KOPT-K1 (cell line): ENCODE data around the gene DOCK1.

Source experiments
- H3K27ac ChIP-seq: fragments of 200-600 bp; sonication (generic); 2 replicates; pipeline ENCODE4 v1.5.1; 2016; ENCODE audit warnings: antibody characterized with exemption, mild to moderate bottlenecking, low read depth, low read length; ENCODE audit not compliant: poor library complexity, severe bottlenecking
- H3K36me3 ChIP-seq: fragments of 200-600 bp; sonication (generic); 2 replicates; pipeline ENCODE4 v1.5.1; 2017; ENCODE audit warnings: antibody characterized with exemption, mild to moderate bottlenecking, low read length, moderate library complexity; ENCODE audit not compliant: insufficient read depth
- H3K9me3 ChIP-seq: fragments of 200-600 bp; sonication (generic); 2 replicates; pipeline ENCODE4 v1.5.1; 2017; ENCODE audit warnings: antibody characterized with exemption, low read length, mild to moderate bottlenecking; ENCODE audit not compliant: insufficient read depth, poor library complexity, severe bottlenecking

DOCK1 gene

GRCh38 chr10:127216274-127216673 is 311.0 kb downstream of the DOCK1 start:
- Histone ChIP-seq H3K36me3 (no peaks in the 10 kb centered on the region), H3K9me3 (no peaks in the 10 kb centered on the region), H3K27ac (no peak overlapping the region)

GRCh38 chr10:127216786-127217185 is 311.6 kb downstream of the DOCK1 start:
- Histone ChIP-seq H3K9me3 (no peaks in the 10 kb centered on the region), H3K36me3 (no peaks in the 10 kb centered on the region), H3K27ac (no peak overlapping the region)

DNA sequence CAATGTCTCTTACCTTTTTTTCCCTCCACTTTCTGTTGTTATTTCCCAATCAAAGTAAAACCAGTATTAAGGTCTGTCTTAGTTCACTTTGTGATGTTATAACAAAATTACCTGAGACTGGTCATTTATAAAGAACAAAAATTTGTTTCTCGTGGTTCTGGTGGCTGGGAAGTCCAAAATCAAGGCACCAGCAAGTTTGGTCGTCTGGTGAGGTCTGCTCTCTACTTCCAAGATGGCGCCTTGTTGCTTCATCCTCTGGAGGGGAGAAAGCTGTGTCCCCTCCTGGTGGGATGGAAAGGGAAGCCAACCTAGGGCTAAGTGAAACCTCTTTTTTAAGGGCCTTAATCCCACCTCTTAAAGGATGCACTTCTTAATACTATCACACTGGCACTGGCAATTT is 313.4 kb downstream of the DOCK1 start:
- Histone ChIP-seq H3K36me3 (no peaks in the 10 kb centered on the region), H3K9me3 (no peaks in the 10 kb centered on the region), H3K27ac (no peak overlapping the region)

- no peaks in the 10 kb centered on the region for H3K36me3 ChIP-seq
- no peak overlapping the region for H3K27ac ChIP-seq
- no peaks in the 10 kb centered on the region for H3K9me3 ChIP-seq
These were observed 316.1 kb downstream of the DOCK1 start for GRCh38 chr10:127221281-127221680.

GRCh38 chr10:127227027-127227426 is 321.8 kb downstream of the DOCK1 start:
- Histone ChIP-seq H3K9me3 (no peaks in the 10 kb centered on the region), H3K27ac (no peak overlapping the region), H3K36me3 (no peaks in the 10 kb centered on the region)

DNA sequence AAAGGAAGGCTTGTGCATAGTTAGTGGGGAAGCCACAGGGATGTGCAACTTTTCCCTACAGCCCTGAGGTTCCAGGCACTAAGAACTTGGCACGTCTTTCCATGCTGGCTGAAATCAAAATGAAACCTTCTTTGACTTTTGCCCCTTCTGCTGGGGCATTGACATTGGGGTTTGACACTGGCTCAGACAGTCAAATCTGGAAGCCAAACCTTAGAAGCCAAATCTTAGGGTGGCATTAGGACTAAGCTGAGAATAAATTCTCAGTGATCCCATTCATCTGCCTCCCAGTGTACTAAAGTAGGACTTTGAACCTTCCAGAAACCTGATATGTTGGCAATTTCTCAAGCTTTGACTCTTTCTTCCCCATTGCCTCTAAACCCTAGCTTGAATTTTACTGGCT is 322.4 kb downstream of the DOCK1 start:
- no peak overlapping the region for H3K27ac ChIP-seq
- H3K9me3 ChIP-seq: no peaks in the 10 kb centered on the region
- no peaks in the 10 kb centered on the region for H3K36me3 ChIP-seq

GRCh38 chr10:127228195-127228787 is 323.1 kb downstream of the DOCK1 start:
- Histone ChIP-seq H3K27ac (no peak overlapping the region), H3K9me3 (no peaks in the 10 kb centered on the region), H3K36me3 (no peaks in the 10 kb centered on the region)

DNA sequence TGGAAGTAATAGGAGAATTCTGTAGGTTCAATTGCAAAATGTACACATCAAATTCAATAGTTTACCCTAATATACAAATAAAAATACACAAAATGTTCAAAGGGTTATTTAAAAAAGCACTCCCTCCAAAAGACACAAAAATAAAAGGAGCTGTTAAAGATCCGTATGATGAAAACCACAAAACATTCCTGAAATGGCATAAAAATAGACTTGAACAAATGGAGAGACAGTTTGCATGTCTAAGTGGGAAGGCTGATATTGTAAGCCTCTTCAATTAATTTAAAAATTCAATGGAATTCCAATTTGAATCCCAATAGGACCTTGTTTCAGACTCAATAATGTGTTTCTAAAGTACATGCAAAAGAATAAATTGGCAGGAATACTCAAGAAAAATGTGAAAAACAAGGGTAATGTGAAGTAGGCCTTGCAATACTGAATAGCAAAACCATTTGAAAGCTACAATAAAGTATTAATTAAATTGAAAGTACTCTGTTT is 329.1 kb downstream of the DOCK1 start:
- no peaks in the 10 kb centered on the region for H3K9me3 ChIP-seq
- H3K27ac ChIP-seq: no peak overlapping the region
- no peaks in the 10 kb centered on the region for H3K36me3 ChIP-seq

DNA sequence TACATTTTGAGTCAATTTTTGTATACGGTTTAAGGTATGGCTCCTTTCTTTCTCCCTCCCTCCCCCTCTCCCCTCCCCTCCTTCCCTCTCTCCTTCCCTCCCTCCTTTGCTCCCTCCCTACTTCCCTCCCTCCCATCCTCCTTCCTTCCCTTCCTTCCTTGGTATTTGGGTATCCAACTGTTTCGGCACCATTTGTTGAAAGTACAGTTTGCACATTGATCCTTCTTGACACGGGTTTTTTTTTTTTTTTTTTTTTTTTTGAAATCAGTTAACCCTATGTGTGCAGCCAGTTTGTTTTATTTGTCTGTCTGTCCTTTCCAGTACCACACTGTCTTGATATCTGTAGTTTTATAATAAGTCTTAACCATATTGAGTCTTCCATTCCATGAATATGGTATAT is 331.0 kb downstream of the DOCK1 start:
- Histone ChIP-seq H3K9me3 (no peaks in the 10 kb centered on the region), H3K36me3 (no peaks in the 10 kb centered on the region), H3K27ac (no peak overlapping the region)

- no peaks in the 10 kb centered on the region for H3K9me3 ChIP-seq
These were observed 337.7 kb downstream of the DOCK1 start for GRCh38 chr10:127242914-127243313.

GRCh38 chr10:127243490-127244272 is 338.5 kb downstream of the DOCK1 start:
- H3K9me3 ChIP-seq: no peaks in the 10 kb centered on the region
- H3K36me3 ChIP-seq: no peaks in the 10 kb centered on the region
- no peak overlapping the region for H3K27ac ChIP-seq

More at GRCh38 chr10:127242914-127243313, 337.7 kb downstream of the DOCK1 start:
- H3K27ac ChIP-seq: no peak overlapping the region
- no peaks in the 10 kb centered on the region for H3K36me3 ChIP-seq

DNA sequence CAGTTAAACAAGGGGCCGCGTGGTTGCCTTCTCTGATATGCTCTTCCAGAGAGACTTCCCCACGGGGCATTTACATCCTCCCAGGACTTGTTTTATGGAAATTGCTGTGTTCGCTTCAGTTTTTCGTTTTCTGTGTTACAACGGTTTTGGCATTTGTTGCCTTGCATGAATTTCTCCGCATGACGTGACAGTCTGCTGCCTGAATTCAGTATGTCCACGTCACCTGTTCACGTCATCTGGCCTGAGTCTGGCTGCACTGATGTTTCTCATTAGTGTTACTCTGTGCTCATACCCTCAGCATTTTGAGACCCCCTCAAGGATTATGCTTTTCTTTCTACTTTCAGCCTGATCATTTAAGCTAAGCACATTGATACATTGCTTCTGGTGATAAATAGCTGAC is 340.2 kb downstream of the DOCK1 start:
- H3K36me3 ChIP-seq: no peaks in the 10 kb centered on the region
- no peak overlapping the region for H3K27ac ChIP-seq
- no peaks in the 10 kb centered on the region for H3K9me3 ChIP-seq

DNA sequence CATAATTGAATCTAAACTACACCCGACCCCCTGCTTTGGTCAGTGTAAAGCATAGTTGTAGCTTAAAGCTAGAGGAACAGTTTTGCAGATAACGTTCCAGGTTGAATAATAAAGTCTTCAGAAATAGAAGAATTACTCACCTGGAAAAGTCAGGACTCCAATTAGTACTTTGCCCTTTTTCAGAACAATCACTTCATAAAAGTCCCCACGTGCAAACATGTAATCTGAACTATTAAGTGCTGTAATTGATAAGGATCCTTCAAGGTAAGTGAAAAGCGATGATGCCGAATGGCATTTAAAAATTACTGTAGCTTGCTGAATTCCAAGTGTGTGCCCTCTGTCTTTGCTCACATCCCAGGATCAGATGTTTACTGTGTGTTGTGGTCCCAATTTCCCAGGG is 344.8 kb downstream of the DOCK1 start:
- no peaks in the 10 kb centered on the region for H3K9me3 ChIP-seq
- no peaks in the 10 kb centered on the region for H3K36me3 ChIP-seq

GRCh38 chr10:127252818-127253217 is 347.6 kb downstream of the DOCK1 start:
- Histone ChIP-seq H3K36me3 (no peaks in the 10 kb centered on the region), H3K27ac (no peak overlapping the region), H3K9me3 (no peaks in the 10 kb centered on the region)

More for the DNA sequence above, 344.8 kb downstream of the DOCK1 start:
- no peak overlapping the region for H3K27ac ChIP-seq

DNA sequence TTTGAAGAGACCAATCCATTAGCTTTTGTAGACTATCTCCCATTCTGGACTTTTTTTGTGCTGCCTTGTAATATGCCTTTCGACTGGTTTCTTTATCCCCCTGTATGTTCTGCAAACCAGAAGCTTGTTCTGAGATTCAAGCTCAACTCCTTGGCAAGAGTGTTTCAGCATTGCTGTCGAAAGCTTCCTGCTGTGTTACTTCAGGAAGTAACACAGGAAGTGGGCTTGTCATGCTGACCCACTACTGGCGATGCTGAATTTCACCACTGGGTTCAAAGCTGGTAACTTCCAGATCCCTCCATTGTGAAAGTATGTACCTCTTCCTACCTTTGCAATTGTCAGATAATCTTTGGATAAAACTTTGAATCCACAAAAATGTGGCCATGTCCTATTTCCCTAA is 349.0 kb downstream of the DOCK1 start:
- Histone ChIP-seq H3K9me3 (no peaks in the 10 kb centered on the region), H3K27ac (no peak overlapping the region), H3K36me3 (no peaks in the 10 kb centered on the region)

GRCh38 chr10:127257395-127257794 is 352.2 kb downstream of the DOCK1 start:
- H3K27ac ChIP-seq: no peak overlapping the region
- no peaks in the 10 kb centered on the region for H3K36me3 ChIP-seq
- H3K9me3 ChIP-seq: peaks cover 12% of the 10 kb centered on the region
